SU-DHL-6 (cell line): ENCODE measurements around the gene KRTAP5-6.

Experiments used
- H2AFZ ChIP-seq: fragments of 200-600 bp; sonication (generic); 2 replicates; pipeline ENCODE4 v1.6.1; 2014; ENCODE audit warnings: low read depth, mild to moderate bottlenecking, moderate library complexity, mixed read lengths, antibody characterized with exemption, low read length; ENCODE audit not compliant: severe bottlenecking
- H3F3A ChIP-seq: fragments of 200-600 bp; shearing (Covaris generic); 2 replicates; pipeline ENCODE4 v1.6.0; 2016; ENCODE audit warnings: antibody characterized with exemption, mild to moderate bottlenecking; ENCODE audit not compliant: insufficient read depth
- H3K27ac ChIP-seq: fragments of 200-600 bp; sonication (generic); 2 replicates; pipeline ENCODE4 v1.5.1; 2016; ENCODE audit warnings: low read depth, mild to moderate bottlenecking, low read length, moderate library complexity, mixed read lengths
- H3K27me3 ChIP-seq: fragments of 200-600 bp; sonication (generic), shearing (Covaris generic); 2 replicates; pipeline ENCODE4 v1.6.0; 2014; ENCODE audit warnings: mild to moderate bottlenecking, low read length
- H3K36me3 ChIP-seq: fragments of 200-600 bp; sonication (generic); 2 replicates; pipeline ENCODE4 v1.6.1; 2014; ENCODE audit warnings: mild to moderate bottlenecking, low read length, mixed read lengths
- H3K4me2 ChIP-seq: fragments of 300-600, 200-600 bp; shearing (Covaris generic), sonication (generic); 2 replicates; pipeline ENCODE4 v1.6.0; 2014; ENCODE audit warnings: low read length, low read depth, mild to moderate bottlenecking; ENCODE audit not compliant: poor library complexity, severe bottlenecking
- H3K4me3 ChIP-seq: fragments of 200-600 bp; sonication (generic); 2 replicates; pipeline ENCODE4 v1.5.1; 2014; ENCODE audit warnings: antibody characterized with exemption, low read length, mild to moderate bottlenecking, mixed read lengths; ENCODE audit not compliant: insufficient read depth, poor library complexity, severe bottlenecking
- H3K79me2 ChIP-seq: fragments of 200-600 bp; sonication (generic); 2 replicates; pipeline ENCODE4 v1.6.1; 2014; ENCODE audit warnings: mild to moderate bottlenecking, low read length, moderate library complexity; ENCODE audit not compliant: insufficient read depth
- H3K9ac ChIP-seq: fragments of 200-600 bp; sonication (generic); 2 replicates; pipeline ENCODE4 v1.7.0; 2014; ENCODE audit warnings: mild to moderate bottlenecking, low read length
- H3K9me2 ChIP-seq: fragments of 200-600 bp; sonication (generic); replicated peaks from 2 replicates; pipeline ENCODE4 v1.6.1; 2014; ENCODE audit warnings: low read length; ENCODE audit not compliant: insufficient read depth
- H3K9me3 ChIP-seq: fragments of 200-600 bp; sonication (generic); 2 replicates; pipeline ENCODE4 v1.6.1; 2014; ENCODE audit warnings: low read length, mixed read lengths; ENCODE audit not compliant: insufficient read depth
- H4K20me1 ChIP-seq: fragments of 200-600 bp; sonication (generic); 2 replicates; pipeline ENCODE4 v1.6.1; 2014; ENCODE audit warnings: low read depth, mild to moderate bottlenecking, antibody characterized with exemption, low read length, moderate library complexity, mixed read lengths
- EZH2phosphoT487 ChIP-seq: fragments of 200-600 bp; sonication (generic), shearing (Covaris generic); conservative IDR thresholded peaks from 2 replicates; pipeline ENCODE4 v1.6.1; 2018; ENCODE audit warnings: mild to moderate bottlenecking, antibody characterized with exemption, low read length, moderate library complexity, mixed read lengths
- TF ChIP-seq, protein P1 (sequence below): fragments of 200-600 bp; sonication (generic); IDR thresholded peaks from one replicate; pipeline ENCODE4 v1.5.1; 2017; ENCODE audit warnings: antibody characterized with exemption, mild to moderate bottlenecking, low read length, moderate library complexity; ENCODE audit not compliant: insufficient read depth, poor library complexity, severe bottlenecking

KRTAP5-6 gene

DNA sequence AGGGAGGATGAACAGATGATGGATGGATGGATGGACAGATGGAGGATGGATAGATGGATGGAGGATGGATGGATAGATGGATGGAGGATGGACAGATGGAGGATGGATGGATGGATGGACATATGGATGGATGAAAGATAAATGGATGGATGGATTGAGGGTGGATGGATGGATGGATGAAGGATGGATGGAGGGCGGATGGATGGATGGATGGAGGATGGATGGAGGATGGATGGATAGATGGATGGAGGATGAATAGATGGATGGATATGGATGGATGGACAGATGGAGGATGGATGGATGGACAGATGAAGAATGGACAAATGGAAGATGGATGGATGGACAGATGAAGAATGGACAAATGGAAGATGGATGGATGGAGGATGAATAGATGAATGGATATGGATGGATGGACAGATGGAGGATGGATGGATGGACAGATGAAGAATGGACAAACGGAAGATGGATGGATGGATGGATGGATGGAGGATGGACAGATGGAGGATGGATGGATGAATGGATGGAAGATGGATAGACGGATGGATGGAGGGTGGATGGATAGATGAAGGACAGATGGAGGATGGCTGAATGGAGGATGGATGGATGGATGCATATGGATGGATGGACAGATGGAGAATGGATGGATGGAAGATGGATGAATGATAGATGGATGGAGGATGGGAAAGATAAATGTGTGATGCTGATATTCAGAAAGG, 46.0 kb downstream of the KRTAP5-6 start:
- H3K79me2 ChIP-seq = no peaks in the 10 kb centered on the region
- H3F3A ChIP-seq = no peaks in the 10 kb centered on the region
- no peaks in the 10 kb centered on the region for H3K27me3 ChIP-seq

DNA sequence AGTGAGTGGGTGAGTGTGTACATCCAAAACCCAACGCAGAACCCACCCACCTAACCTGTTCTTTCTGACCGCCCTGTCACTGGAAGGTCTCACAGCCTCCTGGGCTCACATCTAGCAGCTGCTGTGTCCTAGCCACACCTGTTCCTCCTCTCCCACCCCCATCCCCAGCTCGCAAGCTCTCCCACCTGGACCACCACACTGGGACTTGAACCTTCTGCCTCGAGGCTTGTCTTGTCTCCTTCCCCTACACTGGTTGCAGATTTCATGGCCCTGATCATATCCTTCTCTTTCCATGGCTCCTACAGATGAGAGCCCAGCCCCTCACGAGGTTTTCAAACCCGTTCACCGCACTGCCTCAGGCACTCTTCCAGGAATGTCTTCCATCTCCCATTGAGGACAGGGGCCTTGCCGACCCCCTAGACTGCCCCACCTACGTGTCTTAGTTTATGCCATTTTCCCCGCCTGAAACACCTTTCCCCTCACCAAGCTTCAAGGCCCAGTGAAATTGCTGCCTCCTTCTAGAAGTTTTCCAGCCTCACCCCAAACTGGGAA, 46.7 kb downstream of the KRTAP5-6 start:
- H3K4me2 ChIP-seq = no peak overlapping the region
- H3K79me2 ChIP-seq = no peaks in the 10 kb centered on the region
- H2AFZ ChIP-seq = no peak overlapping the region
- H3K27me3 ChIP-seq = no peaks in the 10 kb centered on the region
- no peak overlapping the region for H3K27ac ChIP-seq
- no peaks in the 10 kb centered on the region for H3K9me3 ChIP-seq
- no peak overlapping the region for H3K9ac ChIP-seq
- no peak for TF ChIP-seq EZH2phosphoT487
- TF ChIP-seq, protein P1, sequence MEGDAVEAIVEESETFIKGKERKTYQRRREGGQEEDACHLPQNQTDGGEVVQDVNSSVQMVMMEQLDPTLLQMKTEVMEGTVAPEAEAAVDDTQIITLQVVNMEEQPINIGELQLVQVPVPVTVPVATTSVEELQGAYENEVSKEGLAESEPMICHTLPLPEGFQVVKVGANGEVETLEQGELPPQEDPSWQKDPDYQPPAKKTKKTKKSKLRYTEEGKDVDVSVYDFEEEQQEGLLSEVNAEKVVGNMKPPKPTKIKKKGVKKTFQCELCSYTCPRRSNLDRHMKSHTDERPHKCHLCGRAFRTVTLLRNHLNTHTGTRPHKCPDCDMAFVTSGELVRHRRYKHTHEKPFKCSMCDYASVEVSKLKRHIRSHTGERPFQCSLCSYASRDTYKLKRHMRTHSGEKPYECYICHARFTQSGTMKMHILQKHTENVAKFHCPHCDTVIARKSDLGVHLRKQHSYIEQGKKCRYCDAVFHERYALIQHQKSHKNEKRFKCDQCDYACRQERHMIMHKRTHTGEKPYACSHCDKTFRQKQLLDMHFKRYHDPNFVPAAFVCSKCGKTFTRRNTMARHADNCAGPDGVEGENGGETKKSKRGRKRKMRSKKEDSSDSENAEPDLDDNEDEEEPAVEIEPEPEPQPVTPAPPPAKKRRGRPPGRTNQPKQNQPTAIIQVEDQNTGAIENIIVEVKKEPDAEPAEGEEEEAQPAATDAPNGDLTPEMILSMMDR = no peak
- H3K36me3 ChIP-seq = no peaks in the 10 kb centered on the region
- no peaks in the 10 kb centered on the region for H3F3A ChIP-seq
- no peaks in the 10 kb centered on the region for H3K9me2 ChIP-seq
- H3K4me3 ChIP-seq = no peak overlapping the region
- H4K20me1 ChIP-seq = no peaks in the 10 kb centered on the region

More for the DNA sequence above, 46.0 kb downstream of the KRTAP5-6 start:
- Histone ChIP-seq H3K9me3 (no peaks in the 10 kb centered on the region), H3K9ac (no peak overlapping the region), H3K36me3 (no peaks in the 10 kb centered on the region), H3K4me2 (no peak overlapping the region), H3K9me2 (no peaks in the 10 kb centered on the region), H3K27ac (no peak overlapping the region), H4K20me1 (no peaks in the 10 kb centered on the region), H3K4me3 (no peak overlapping the region), H2AFZ (no peak overlapping the region)
- TF ChIP-seq, protein P1 = no peak
- no peak for TF ChIP-seq EZH2phosphoT487

DNA sequence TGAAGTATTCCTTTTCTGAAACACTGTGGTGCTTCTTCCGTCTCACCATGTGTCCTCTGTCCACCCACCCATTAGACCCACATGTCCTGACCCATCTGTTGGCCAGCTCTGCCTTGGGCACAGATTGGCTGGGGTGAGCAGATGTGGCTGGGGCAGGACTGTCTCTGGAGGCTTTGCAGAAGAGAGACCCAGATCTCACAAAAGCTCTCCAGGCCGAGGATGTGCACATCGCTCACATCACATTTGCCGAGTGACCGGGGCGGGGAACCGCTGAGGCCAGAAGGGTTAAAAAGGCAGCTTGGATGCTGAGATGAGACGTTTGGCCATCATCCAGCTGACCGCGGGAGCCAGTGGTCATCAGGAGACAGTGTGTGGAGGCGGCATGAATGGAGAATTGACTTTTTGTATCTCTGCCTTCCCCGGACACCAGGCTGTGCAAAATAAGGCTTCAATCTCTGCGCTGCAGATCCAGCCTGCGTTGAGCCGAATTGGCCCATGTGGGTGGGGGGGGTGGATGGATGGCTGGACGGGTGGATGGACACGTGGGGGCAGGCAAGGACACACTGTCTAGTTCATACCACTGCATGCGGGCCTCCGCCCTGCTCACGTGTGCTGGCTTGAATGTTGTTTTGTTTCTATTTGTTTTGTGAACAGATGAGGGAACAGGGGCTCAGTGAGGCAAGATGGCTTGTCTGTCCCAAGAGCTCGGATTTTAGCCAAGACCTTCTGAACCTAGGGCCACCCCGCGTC, 47.3 kb downstream of the KRTAP5-6 start:
- H2AFZ ChIP-seq = no peak overlapping the region
- H3K9me3 ChIP-seq = no peaks in the 10 kb centered on the region
- no peak overlapping the region for H3K27ac ChIP-seq
- no peaks in the 10 kb centered on the region for H3K9me2 ChIP-seq
- H3K27me3 ChIP-seq = no peaks in the 10 kb centered on the region
- H3K9ac ChIP-seq = no peak overlapping the region
- no peaks in the 10 kb centered on the region for H3K79me2 ChIP-seq
- H3K36me3 ChIP-seq = no peaks in the 10 kb centered on the region
- no peak overlapping the region for H3K4me2 ChIP-seq
- no peaks in the 10 kb centered on the region for H3F3A ChIP-seq
- no peak for TF ChIP-seq EZH2phosphoT487
- TF ChIP-seq, protein P1 = no peak
- H4K20me1 ChIP-seq = no peaks in the 10 kb centered on the region
- H3K4me3 ChIP-seq = no peak overlapping the region
